GM10266 (cell line): ENCODE measurements around the gene MAP3K3.

ENCODE experiments used
- DNase-seq: peaks from one replicate; pipeline ENCODE4 v3.0.0; 2012; ENCODE audit errors: extremely low spot score
- CTCF ChIP-seq: IDR thresholded peaks from 2 replicates; pipeline ENCODE4 v1.5.1; 2012; ENCODE audit warnings: mild to moderate bottlenecking, low read depth; ENCODE audit not compliant: control insufficient read depth, insufficient read depth; ENCODE audit errors: missing control alignments

Gene MAP3K3

GRCh38 chr17:63693411-63694113 is 71.3 kb downstream of the MAP3K3 start:
- TF ChIP-seq CTCF, result no peak
- DNase-seq, result no peak

DNA sequence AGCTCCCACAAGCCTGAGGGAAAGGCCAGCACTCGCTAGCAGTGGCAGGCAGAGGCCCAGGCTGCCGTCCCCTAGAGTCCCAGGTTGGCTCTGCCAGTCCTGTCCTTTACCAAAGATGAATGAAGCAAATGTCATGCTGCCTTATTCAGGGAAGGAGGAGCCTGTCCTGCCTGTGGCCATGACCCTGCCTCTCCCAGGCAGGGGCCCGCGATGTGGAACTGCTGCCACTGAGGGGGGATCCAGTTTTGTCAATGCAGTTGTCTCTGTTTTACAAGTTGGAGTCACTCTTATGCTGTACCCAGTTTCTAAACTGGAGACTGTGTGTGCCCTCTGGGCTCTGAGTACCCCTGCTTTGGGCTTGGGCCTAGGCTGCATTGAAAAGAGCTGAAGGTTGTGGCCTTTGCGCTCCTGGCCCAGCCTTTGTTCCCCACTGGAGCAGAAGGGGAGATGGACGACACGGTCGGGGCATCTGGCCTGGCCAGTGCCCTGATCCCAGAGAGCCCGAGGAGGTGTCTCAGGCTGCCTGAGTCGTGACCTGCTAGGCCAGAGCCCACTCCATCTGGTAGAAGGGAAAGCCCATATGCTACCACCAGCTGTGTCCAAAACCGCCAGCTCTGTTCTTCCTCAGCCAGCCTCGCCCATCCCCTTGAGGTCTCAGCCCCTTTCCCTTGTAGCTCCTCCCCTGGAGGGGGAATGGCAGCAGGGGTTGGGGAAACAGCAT is 72.2 kb downstream of the MAP3K3 start:
- DNase-seq, result no peak
- TF ChIP-seq CTCF, result no peak

DNA sequence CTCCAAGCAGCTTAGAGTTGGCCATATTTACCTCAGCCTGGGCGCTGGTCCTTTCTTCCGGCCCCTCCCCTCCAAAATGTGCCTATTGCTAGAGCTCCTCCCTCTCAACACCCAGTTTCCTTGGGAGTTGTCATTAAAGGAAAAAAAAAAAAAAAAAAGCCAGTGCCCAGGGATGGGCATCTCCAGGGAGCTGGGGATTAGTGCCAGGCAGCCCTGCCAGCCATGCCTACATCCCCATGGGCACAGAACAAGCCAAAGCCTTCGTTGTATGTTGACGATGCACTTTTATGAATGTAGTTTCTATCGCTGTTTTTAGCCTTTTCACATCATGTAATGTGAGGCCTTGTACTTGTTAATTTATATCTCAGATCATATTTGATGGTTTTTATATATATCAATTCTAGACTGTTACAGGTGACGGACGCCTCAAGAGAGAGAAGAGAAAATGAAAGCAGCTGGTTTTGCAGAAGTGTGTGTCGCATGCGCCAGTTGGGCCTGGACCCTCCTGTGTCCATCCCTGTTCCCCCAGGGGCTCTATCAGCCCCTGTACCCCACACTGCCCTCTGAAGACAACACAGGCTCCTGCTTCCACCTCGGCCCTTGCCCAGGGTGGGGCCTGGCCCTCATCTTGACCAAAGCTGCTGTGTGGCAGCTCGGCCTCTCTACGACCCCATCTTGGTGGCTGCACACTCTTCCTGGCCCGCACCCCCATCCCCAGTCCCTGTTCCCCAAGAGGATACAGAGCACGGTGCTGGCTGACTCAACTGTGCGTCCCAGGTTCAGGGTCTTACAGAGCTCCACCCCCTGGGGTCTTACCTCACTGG is 72.9 kb downstream of the MAP3K3 start:
- TF ChIP-seq CTCF, result no peak
- DNase-seq, result no peak

GRCh38 chr17:63695889-63696288 is 73.7 kb downstream of the MAP3K3 start:
- no peak for TF ChIP-seq CTCF

DNA sequence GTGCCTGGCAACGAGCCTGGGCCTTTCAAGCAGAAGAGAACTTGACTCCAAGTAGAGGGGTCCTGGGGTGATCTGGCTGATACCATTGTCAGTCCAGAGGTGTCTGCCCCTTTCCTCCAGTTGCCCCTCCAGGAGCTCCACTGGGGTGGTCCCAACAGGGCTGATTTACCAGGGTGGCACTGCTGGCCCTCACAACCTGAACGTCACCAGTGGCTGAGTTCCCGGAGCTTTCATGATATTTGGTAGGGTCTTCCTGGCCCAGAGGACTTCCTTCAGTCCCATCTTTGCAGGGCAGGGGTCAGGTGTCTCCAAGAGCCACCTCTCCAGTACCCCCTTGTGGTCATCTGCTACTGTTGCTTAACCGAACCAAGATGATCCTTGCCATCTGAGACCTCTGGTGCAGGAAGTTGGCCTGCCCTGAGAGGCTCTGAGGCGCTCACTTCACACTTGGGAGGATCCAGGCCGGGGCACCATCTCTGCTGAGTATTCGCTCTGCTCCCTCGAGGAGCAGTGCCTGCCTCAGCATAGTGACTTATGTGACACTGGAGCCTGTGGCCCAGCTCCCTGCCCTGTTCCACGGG is 74.3 kb downstream of the MAP3K3 start:
- TF ChIP-seq CTCF, result peak; percentile 45
- peak; percentile 62 for DNase-seq

More at GRCh38 chr17:63695889-63696288, 73.7 kb downstream of the MAP3K3 start:
- no peak for DNase-seq

GRCh38 chr17:63697341-63698286 is 75.4 kb downstream of the MAP3K3 start:
- TF ChIP-seq CTCF, result peak; percentile 86
- DNase-seq, result peak; percentile 74
